Immature natural killer cell (primary cell): ENCODE measurements around the gene UAP1. TPM values are rescaled to one million over a fixed set of nuclear protein-coding genes. Genes with fewer than 3 reads are reported as not detected.

Experiments
- DNase-seq, 3 donors: peaks; one replicate each; pipeline ENCODE4 v3.0.0; 2022; ENCODE audit warnings: mixed read lengths in 1 of 3
- H3K27ac Mint-ChIP-seq, 6 donors: one replicate each; pipeline ENCODE4 v1.8.0; 2020; ENCODE audit warnings: mixed read lengths in 6 of 6, mild to moderate bottlenecking in 5 of 6, inconsistent platforms in 4 of 6, moderate library complexity in 3 of 6
- H3K27me3 Mint-ChIP-seq, 3 donors: one replicate each; pipeline ENCODE4 v1.8.0; 2020 to 2021; ENCODE audit warnings: low read depth in 3 of 3, mild to moderate bottlenecking in 3 of 3, mixed read lengths in 3 of 3, moderate library complexity in 3 of 3, inconsistent platforms in 1 of 3
- H3K36me3 Mint-ChIP-seq, 3 donors: one replicate each; pipeline ENCODE4 v1.8.0; 2020; ENCODE audit warnings: mixed read lengths in 3 of 3, inconsistent platforms in 2 of 3, mild to moderate bottlenecking in 2 of 3
- H3K4me1 Mint-ChIP-seq, 2 donors: one replicate each; pipeline ENCODE4 v1.8.0; 2020; ENCODE audit warnings: inconsistent platforms in 2 of 2, mild to moderate bottlenecking in 2 of 2, mixed read lengths in 2 of 2, moderate library complexity in 1 of 2
- H3K4me3 Mint-ChIP-seq, 5 donors: one replicate each; pipeline ENCODE4 v1.8.0; 2020; ENCODE audit warnings: mild to moderate bottlenecking in 5 of 5, mixed read lengths in 5 of 5, inconsistent platforms in 3 of 5, moderate library complexity in 3 of 5
- H3K9me3 Mint-ChIP-seq, 6 donors: one replicate each; pipeline ENCODE4 v1.8.0; 2020; ENCODE audit warnings: mild to moderate bottlenecking in 6 of 6, mixed read lengths in 6 of 6, inconsistent platforms in 4 of 6, moderate library complexity in 3 of 6
- polyA plus RNA-seq, 3 donors: library from polyadenylated mRNA; unstranded; fragments of 300-500 nt; fragmentation: Illumina TruSeq; gene quantifications; one replicate each; pipeline ENCODE4 v1.2.3, GENCODE V29; 2021

UAP1 gene
- polyA plus RNA-seq, 3 donors from 2014 or later: 49.0 to 87.1 (median 57.0) TPM

DNA sequence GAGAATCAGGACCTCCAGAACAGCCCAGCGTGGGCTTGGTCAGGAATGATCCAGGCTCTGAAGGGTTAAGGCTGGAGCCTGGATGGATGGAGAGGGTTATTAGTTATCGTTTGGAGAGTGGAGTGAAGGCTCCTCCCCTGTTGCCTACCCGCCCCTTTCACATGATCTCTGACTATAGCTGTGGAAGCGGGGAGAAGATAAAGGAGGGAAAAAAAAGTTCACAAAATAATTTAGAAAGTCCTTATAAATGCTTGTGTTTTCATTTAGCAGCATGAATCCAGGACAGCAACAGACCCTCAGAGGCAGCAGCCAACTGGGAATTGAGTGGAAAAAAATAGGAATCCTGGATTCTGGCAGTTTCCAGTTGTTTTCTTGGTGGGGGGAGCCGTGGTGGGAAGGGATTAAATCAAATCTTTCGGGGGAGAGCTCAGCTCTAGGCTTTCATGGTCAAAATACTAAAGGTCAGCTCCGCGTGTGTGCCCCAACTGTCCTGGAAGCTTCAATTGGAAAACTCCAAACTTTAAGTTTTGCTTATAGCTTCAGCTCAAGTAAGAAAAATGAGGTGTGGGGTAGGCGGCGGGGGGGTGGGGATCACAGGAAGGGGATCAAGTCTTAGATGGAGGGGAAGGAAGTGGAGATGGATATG is 70.1 kb downstream of the UAP1 start:
- Mint-ChIP-seq H3K4me1 (no peaks in the 10 kb centered on the region), H3K4me3 (no peak overlapping the region), H3K27ac (no peak overlapping the region), H3K27me3 (peaks cover 2% of the 10 kb centered on the region in 3 donors), H3K9me3 (no peaks in the 10 kb centered on the region), H3K36me3 (no peaks in the 10 kb centered on the region)
- no peak for DNase-seq

DNA sequence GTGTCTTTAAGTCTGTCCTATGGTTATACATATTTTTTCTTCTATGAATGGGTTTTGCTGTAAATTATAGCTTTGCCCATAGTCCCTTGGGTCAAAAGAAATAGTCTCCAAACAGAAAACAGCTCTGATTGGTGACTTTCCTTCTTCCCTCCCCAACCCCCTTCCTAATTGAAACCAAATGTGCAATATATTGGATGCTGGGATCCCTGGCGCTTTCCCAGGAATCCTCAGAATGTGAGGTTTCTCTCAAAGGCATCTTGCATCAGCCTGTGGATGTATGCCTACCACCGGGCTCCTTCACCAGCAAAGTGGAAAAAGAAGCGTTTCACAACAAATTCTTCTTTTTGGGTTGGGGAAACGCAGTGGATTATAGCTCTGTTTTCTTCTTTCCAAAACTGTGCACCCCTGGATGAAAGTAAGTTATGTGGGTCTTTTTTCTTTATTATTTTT is 70.7 kb downstream of the UAP1 start, which contains the start of gene DDR2:
TSS of gene DDR2 (plus strand) at position 248 of the 450 bp plus-strand sequence. CDS start 86,600 bp downstream, outside the sequence.
- Mint-ChIP-seq H3K27me3 (peaks cover 2% of the 10 kb centered on the region in 3 donors), H3K27ac (no peak within 1 kb of the TSS), H3K4me1 (no peaks in the 10 kb centered on the region), H3K9me3 (no peaks in the 10 kb centered on the region), H3K36me3 (no peaks in the 10 kb centered on the region), H3K4me3 (no peak within 1 kb of the TSS)
- DNase-seq: no peak

DNA sequence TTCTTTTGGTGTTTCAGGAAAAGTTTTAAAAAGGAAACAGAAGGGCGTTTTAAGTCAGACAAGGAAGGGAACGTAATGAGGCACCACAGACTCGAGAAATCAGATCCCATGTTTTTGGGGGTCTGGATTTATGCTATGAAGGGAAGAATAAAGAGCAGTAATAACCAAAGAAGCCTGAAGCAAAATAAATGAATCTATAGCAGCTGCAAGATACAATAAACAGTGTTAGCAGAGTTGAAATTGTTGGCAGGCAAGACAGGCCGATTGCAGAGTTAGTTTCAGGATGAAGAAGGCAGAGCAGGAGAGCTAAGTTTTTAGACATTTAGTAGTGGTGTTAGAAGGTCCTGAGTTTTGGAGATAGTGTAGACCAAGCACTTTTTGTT is 71.2 kb downstream of the UAP1 start:
- Mint-ChIP-seq H3K4me1 (no peaks in the 10 kb centered on the region), H3K4me3 (no peak overlapping the region), H3K27me3 (peaks cover 2% of the 10 kb centered on the region in 3 donors), H3K27ac (no peak overlapping the region), H3K36me3 (no peaks in the 10 kb centered on the region), H3K9me3 (no peaks in the 10 kb centered on the region)
- DNase-seq: no peak

DNA sequence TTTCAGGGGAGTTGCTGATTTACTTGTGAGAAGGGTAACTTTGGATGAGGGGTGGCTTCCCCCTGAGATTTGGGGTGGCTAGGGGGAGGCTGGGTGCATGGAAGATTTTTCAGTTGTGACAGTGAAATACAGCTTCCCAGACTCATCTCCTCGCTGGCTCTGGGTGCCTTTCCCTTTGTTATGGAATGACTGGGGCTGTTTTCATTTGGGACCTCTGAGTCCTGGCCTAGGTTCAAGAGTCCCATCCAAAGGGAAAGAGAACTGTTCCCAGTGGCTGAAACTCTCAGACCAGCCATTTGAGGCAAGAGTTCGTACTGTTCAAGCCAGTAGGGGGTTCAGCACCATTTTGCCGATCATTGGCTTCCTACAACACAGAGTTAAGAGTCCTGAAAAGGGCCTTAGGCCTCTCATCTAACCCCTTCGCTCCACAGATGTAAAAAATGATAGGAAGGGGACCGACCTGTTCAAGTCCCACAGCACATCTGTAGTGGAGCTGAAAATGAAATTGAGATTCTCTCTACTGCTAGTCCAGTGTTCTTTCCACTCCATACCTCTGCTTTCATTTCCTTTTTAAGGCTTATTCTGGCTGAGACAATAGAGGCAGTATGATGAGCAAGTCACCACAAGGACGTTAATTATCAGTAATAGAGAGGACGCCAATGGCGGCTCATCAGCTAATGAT is 71.7 kb downstream of the UAP1 start:
- Mint-ChIP-seq H3K4me1 (no peaks in the 10 kb centered on the region), H3K4me3 (no peak overlapping the region), H3K9me3 (no peaks in the 10 kb centered on the region), H3K27ac (no peak overlapping the region), H3K27me3 (peaks cover 2% of the 10 kb centered on the region in 3 donors), H3K36me3 (no peaks in the 10 kb centered on the region)
- no peak for DNase-seq

DNA sequence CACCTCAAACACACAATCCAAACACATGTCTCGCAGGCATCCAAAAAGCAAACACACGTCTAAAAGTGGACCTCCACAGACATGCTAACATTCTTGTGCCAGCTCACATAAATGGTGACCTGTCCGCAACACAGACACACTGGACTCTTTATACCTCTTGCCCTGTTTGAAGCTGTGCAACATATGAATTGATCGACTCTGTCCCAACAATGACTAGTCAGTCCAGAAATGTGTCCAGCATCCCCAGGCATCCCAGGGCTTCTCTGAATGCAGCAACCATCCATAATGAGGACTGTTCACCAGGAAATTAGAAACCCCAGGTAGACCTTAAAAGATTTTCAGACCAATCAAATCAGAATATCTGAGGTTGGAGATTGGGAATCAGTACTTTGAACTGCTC is 73.9 kb downstream of the UAP1 start:
- peaks cover 0 to 4% (median 2%) of the 10 kb centered on the region in 3 donors for H3K27me3 Mint-ChIP-seq

DNA sequence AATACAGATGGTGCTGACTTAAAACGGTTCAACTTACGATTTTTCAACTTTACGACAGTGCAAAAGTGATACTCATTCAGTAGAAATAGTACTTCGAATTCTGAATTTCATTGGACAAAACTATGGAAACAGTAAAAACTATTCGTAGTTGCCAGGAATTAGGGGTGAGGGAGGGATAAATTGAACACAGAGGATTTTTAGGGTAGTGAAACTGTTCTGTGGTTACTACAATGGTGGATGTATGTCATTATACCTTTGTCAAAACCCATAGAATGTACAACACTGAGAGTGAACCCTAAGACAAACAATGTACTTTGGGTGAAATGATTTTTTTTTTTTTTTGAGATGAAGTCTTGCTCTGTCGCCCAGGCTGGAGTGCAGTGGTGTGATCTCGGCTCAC is 78.2 kb downstream of the UAP1 start:
- Mint-ChIP-seq H3K36me3 (peaks cover 0 to 4% (median 3%) of the 10 kb centered on the region in 3 donors), H3K27ac (no peak overlapping the region), H3K27me3 (peaks cover 0 to 3% (median 0%) of the 10 kb centered on the region in 3 donors), H3K4me3 (no peak overlapping the region), H3K4me1 (no peaks in the 10 kb centered on the region), H3K9me3 (no peaks in the 10 kb centered on the region)
- DNase-seq: no peak

More for the DNA sequence above, 73.9 kb downstream of the UAP1 start:
- peaks cover 0 to 4% (median 0%) of the 10 kb centered on the region in 3 donors for H3K36me3 Mint-ChIP-seq
- H3K4me1 Mint-ChIP-seq: no peaks in the 10 kb centered on the region
- no peak overlapping the region for H3K27ac Mint-ChIP-seq
- no peak for DNase-seq
- H3K4me3 Mint-ChIP-seq: no peak overlapping the region
- no peaks in the 10 kb centered on the region for H3K9me3 Mint-ChIP-seq

DNA sequence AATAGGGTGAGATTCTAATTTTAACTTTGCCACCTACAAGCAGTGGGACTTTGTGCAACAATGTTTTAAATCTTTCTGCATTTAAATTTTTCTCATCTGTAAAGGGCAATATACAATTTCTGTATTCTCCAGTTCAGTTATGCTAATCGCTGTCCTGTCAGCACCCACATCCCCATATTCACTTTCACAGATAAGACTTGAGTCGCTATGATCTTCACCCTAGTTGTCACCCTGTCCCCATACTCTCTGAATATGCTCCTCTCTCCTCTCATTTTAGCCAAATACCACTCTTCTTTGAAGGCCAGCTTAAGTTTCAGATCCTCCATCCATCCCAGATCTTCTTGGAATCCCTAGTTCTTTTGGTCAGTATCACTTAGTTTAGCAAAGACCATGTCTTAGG is 79.6 kb downstream of the UAP1 start:
- Mint-ChIP-seq H3K27ac (no peak overlapping the region), H3K4me3 (no peak overlapping the region), H3K36me3 (peaks cover 0 to 4% (median 3%) of the 10 kb centered on the region in 3 donors), H3K9me3 (no peaks in the 10 kb centered on the region), H3K4me1 (no peaks in the 10 kb centered on the region), H3K27me3 (peaks cover 0 to 3% (median 0%) of the 10 kb centered on the region in 3 donors)
- no peak for DNase-seq

DNA sequence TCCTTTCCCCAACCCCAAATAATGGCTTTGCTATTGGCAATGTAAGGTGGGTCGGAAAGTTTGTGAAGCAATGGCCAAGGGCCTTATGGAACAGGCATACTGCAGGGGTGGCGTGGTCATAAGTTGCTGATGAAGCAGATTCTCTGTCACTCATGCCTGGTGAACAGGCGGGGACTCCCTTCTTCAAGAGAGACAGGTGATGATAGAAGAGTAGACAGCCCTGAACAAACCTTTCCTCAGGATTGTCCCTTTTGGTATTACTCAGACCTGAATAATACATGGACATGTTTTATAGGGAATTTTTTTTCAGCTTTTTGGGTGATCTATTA is 83.4 kb downstream of the UAP1 start:
- Mint-ChIP-seq H3K27ac (no peak overlapping the region), H3K4me1 (no peaks in the 10 kb centered on the region), H3K27me3 (peaks cover 3 to 6% (median 3%) of the 10 kb centered on the region in 3 donors), H3K9me3 (no peaks in the 10 kb centered on the region), H3K36me3 (peaks cover 0 to 3% (median 0%) of the 10 kb centered on the region in 3 donors), H3K4me3 (no peak overlapping the region)
- no peak for DNase-seq

DNA sequence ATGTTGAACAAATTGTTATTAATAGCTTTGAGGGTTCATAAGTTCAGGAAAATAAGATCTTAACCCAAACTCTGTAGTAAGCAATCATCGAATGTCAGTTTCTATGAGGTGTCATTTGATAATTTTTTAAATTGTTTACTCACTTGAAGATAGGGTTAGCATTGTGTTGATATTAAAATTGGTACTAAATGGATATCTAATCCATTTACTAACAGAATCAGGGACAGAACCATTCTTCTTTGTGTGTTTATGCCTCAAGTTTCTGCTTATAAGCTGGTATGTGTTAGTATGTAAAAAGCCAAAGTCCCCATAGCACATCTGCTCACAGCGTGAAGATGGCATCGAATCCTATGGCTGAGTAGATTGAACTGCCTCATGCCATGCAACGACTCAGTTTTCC is 84.1 kb downstream of the UAP1 start:
- no peaks in the 10 kb centered on the region for H3K9me3 Mint-ChIP-seq
- no peaks in the 10 kb centered on the region for H3K4me1 Mint-ChIP-seq
- H3K4me3 Mint-ChIP-seq: no peak overlapping the region
- no peak for DNase-seq
- no peak overlapping the region for H3K27ac Mint-ChIP-seq
- H3K27me3 Mint-ChIP-seq: peaks cover 3 to 5% (median 4%) of the 10 kb centered on the region in 3 donors
- peaks cover 0 to 3% (median 0%) of the 10 kb centered on the region in 3 donors for H3K36me3 Mint-ChIP-seq

DNA sequence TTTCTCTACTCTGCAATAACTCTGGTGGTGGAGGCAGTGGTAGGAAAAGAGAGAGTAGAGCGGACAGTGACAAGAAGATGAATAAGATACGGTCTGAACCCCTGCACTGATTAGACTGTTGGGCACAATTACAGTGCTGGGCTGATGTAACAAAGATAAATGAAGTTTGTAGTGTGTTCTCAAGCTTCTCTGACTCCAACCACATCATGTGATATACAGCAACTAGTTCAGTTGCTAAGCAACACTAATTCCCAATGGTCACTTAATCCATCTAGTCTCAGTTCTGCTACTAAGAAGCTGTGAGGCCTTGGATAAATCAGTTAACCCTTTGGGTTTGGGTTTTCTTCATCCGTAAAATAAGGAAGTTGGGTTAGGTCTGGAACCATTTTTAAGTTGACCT is 88.1 kb downstream of the UAP1 start:
- Mint-ChIP-seq H3K9me3 (no peaks in the 10 kb centered on the region), H3K4me3 (no peak overlapping the region), H3K4me1 (no peaks in the 10 kb centered on the region), H3K36me3 (peaks cover 0 to 7% (median 4%) of the 10 kb centered on the region in 3 donors), H3K27me3 (peaks cover 4 to 11% (median 6%) of the 10 kb centered on the region in 3 donors), H3K27ac (no peak overlapping the region)
- DNase-seq: no peak

Other genes starting within 250 kb of the UAP1 start
- under 1 TPM in 1 of 3 donors, not detected in 2; 0.22 TPM for gene SPATA46, start 184.9 kb upstream of the UAP1 start, polyA plus RNA-seq
- not detected for gene C1orf226, start 180.0 kb upstream of the UAP1 start, polyA plus RNA-seq
- gene SH2D1B, start 149.6 kb upstream of the UAP1 start, polyA plus RNA-seq: 1,000 to 10,000 TPM in 1 of 3 donors, 100 to 1,000 TPM in 2; 598 to 1,411 (median 608) TPM
- 10 to 100 TPM; 46.1 to 80.9 (median 68.8) TPM for gene UHMK1, start 63.9 kb upstream of the UAP1 start, polyA plus RNA-seq
- gene DDR2, start 70.7 kb downstream of the UAP1 start, polyA plus RNA-seq: under 1 TPM in 2 of 3 donors, not detected in 1; 0.02 to 0.12 TPM
- 10 to 100 TPM; 25.8 to 30.3 (median 27.4) TPM for gene HSD17B7, start 229.0 kb downstream of the UAP1 start, polyA plus RNA-seq